Activated CD4-positive, alpha-beta T cell treated with anti-CD3 and anti-CD28 coated beads for 48 hours (primary cell): ENCODE results near the gene REPS2.
"Not testable (repeated sequence)": the region's sequence is repeated elsewhere in the genome, so short reads cannot be mapped to it uniquely, and the experiment has no call there.

Experiments used
- DNase-seq: peaks from one replicate; pipeline ENCODE4 v3.0.0-alpha.2; 2020

REPS2 gene

DNA sequence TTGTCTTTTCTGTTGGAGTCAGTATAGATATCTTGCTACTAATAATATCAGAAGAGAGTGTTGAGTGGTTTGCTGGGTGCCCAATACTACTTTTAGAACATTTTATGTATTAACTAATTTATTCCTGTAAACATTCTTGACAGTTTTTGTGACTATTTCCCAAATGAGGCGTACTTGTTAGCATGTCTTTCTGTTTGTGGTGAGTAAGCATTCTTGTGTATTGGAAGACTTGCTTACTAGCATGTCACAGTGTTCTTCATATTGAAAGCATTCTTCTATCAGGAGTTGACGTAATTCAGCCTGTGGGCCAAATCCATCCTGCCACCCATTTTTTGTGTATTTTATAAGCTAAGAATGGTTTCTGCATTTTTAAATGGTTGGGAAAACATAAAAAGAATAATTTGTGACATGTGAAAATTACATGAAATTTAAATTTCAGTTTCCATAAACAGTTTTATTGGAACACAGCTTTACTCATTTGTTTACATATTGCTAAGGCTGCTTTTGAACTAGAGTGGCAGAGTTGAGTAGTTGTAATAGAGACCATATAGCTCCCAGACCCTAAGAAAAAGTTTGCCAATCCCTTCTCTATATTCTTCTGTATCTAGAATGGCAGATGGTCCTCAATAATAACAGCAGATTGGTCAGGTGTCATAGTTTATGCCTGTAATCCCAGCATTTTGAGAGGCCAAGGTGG, 20.4 kb downstream of the REPS2 start:
- DNase-seq: no peak

DNA sequence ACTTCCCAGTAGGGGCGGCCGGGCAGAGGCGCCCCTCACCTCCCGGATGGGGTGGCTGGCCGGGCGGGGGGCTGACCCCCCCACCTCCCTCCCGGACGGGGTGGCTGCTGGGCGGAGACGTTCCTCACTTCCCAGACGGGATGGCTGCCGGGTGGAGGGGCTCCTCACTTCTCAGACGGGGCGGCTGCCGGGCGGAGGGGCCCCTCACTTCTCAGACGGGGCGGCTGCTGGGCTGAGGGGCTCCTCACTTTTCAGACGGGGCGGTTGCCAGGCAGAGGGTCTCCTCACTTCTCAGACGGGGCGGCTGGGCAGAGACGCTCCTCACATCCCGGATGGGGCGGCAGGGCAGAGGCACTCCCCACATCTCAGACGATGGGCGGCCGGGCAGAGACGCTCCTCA, 22.3 kb downstream of the REPS2 start:
- DNase-seq: not testable (repeated sequence)

DNA sequence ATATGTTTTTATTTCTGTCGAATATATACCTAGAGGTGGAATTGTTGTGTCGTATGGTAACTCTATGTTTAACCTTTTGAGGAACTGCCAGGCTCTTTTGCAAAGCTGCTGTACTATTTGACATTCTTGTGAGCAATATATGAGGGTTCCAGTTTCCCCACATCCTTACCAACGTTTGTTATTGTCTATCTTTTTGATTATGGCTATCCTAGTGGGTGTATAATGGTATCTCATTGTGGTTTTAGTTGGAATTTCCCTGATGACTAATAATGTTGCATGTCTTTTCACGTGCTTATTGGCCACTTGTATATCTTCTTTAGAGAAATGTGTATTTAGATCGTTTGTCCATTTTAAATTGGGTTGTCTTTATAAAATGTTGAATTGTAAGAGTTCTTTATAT, 24.5 kb downstream of the REPS2 start:
- DNase-seq: no peak

DNA sequence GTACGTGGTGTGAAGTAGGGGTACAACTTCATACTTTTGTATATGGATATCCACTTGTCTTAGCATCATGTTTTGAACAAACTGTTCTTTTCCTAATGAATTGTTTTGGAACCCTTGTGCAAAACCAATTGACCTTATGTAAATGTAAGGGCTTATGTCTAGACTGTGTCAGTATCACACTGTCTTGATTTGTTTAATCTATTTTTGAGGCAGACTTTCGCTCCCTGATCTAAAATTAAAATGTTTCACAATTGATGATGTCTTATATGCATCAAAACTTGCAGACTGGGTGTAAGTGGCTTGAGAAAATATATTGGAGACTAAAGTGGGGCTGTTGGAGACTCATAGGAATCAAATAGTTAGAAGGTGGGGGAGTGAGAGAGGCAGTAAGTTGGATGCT, 25.2 kb downstream of the REPS2 start:
- DNase-seq: no peak

DNA sequence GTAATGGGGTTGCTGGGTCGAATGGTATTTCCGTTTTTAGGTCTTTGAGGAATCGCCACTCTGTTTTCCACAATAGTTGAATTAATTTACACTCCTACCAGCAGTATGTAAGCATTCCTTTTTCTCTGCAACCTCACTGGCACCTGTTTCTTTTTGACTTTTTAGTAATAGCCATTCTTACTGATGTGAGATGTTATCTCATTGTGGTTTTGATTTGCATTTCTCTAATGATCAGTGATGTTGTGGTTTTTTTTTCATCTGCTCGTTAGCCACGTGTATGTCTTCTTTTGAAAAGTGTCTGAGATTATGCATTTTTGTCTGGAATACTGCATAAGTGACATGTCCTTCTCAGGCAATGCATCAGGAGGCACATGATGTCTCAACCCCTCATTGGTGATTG, 28.8 kb downstream of the REPS2 start:
- DNase-seq: no peak

DNA sequence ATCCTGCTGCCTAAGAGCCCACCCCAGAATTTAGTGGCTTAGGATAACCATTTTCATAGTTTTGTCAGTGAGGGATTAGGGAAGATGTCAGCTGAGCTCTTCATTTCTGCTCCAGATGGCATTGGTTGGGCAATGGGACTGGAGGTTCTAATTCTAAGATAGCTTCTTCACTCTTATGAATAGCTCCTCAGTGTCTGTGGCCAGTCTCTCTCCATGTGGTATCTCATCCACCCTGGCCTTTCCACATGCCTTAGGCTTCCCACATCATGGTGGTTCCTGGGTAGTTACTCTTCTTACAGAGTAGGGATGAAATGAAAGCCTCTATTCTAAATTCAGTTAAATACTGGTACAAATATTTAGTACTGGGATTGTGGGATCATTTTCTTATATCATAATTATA, 31.3 kb downstream of the REPS2 start:
- no peak for DNase-seq

DNA sequence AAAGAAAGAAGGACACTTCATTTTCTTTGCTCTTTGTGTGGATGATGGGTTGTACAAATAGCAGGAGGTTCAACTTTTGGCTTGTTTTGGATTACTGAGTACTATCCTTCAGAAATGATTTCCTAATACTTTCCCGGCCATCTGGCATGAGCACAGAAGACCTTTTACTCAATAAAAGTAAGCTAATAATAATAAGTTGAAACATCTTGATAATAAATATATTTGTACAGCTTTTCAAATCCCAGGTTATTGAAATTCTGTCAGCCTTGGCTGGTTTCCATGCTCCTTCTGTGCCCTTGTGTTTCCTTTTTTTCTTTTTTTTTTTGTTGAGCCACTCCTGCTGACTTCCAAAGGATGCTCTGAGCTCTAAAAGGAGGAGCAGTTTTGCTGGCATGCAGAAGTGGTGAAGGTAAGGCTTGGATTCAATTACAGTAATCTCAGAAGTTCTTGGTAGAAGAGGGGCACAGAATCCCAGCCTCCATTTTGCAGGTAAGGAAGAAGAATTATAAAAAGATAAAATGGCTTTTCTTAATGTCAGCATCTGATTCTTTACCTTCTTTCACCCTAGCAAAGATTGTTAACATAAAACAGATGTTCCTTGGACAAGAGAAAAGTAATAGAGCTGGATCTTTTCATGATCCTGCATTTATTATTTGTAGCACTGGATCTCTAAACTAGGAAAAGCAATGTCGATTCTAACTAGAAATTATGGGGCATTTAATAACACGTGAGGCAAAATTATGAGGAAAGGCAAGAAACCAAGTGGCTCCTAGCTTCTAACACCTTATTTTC, 31.9 kb downstream of the REPS2 start:
- no peak for DNase-seq

DNA sequence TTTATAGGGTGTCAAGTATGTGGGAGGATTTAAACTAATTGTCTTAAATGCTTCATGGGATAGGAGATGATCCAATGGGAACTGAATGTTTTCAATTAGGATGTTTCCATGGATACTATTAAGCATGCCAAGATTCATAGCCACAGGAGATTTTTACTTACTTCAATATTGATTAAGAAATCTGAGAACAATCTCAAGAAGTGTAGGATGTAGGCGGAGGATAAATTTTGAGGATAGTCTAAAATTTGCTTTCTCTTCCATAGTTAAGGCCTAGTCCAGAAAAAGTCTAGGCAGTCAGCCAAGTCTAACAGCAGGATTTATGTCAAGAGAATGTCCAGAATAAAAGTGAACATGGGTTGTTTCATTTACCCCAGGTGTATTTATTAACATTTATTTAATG, 32.8 kb downstream of the REPS2 start:
- DNase-seq: no peak

DNA sequence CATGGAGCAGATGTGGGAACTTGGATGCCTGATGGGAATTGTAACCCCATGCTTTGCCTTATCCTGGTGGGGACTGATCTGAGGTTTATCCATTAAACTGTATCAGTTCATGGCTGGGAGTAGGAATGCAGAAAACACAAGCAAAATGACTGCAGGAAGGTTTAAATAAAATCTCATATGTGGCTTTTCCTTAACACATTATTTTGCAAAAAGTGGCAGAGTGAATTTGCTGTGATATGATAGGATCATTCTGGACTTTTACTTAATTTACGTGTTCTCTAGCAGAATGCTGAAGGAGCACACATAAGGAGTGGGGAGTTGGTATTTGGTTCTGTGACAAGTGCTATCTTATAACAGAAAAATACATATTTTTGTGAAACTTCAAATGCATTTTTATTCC, 34.8 kb downstream of the REPS2 start:
- DNase-seq: no peak

DNA sequence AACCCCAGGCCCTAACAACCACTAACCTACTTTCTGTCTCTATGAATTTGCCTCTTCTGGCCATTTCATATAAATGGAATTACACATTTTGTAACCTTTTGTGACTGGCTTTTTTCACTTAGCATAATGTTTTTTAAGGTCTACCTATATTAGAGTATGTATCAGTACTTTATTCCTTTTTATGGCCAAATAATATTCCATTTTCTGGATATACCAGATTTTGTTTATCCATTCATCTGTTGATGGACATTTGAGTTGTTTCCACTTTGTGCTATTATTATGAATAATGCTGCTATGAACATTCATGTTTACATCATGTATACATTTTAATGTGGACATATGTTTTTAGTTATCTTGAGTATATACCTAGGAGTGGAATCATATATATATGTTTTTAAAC, 35.5 kb downstream of the REPS2 start:
- DNase-seq: no peak

DNA sequence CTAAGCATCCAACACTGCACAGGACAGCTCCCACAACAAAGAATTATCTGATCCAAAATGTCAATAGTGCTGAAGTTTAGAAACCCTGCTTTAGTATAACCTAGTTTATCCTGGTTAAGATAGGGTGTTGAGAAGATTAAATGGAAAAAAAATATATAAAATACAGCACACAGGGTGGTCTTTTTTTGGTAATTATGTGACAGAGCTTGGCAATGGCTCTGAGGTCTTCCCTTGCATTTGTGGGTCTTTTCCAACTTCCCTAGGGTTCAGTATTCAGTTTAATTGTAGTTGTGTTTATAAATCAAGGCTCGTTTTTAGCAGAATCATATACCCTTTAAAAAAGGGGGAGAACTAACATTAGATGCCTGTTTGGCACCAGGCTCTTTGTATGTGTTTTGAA, 36.6 kb downstream of the REPS2 start:
- DNase-seq: no peak

DNA sequence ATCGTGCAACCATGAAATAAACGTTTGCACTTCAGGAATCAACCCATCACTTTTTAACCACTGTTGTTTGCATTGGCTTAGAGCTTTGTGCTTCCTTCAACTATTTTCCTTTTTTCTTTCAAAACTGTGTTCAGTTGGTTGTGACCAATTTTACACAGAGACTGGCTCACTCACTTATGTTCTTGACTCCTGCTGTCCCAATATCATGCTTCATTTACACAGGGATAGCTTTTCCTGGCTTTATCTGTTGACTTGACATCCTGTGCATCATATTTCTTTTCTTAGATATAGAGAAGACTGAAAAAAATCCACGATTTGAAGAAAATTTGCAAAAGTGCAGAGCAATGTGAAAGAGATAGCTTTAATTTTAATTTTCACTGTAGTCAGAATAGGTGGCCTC, 38.8 kb downstream of the REPS2 start:
- DNase-seq: no peak

DNA sequence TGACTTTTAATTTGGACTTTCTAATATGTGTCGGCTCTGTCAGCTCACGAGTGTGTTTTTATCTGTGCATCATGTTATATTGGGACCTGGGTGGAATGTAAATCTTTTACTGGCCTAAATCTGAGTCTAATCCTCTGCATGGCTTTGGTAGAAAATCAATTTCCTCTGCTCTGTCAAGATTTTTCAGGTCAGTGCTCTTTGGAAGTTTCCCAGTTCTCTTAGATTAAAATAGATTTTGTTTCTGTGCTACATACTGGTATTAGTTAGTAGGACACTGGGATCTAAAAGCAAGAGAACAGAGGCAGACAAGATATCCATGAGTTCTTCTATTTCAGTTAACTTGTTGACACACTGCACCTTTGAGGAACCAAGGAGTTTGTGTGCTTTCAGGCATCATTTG, 39.7 kb downstream of the REPS2 start:
- DNase-seq: no peak

DNA sequence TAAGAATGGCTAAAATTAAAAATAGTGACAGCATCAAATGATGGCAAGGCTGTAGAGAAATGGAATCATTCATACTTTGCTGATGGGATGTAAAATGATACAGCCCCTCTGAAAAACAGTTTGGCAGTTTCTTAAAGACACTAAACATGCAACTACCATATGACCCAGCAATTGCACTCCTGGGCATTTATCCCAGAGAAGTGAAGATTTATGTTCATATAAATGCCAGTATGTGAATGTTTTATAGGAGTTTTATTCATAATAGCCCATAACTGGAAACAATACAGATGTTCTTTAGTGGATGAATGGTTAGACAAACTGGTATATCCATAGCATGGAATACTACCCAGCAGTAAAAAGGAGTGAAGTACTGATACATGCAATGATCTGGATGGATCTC, 43.3 kb downstream of the REPS2 start:
- no peak for DNase-seq

DNA sequence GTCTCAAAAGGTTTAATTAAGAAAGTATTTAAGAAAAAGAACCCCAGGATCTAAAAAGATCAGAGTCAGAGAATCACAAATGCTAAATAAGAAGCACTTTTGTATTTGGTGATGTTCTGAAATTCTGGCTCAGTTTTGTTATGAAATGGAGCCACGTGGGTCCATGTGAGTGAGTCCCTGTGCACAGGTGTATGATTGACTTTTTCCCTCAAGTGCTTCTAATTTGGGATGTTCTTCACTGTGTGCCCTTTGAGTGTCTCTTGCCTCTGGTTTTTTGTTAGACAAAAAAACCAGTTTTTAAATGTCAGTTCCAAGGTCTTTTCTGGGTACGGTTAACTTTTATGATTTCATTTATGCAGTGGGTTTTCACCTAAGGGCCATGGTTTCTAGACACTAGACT, 44.4 kb downstream of the REPS2 start:
- DNase-seq: no peak

DNA sequence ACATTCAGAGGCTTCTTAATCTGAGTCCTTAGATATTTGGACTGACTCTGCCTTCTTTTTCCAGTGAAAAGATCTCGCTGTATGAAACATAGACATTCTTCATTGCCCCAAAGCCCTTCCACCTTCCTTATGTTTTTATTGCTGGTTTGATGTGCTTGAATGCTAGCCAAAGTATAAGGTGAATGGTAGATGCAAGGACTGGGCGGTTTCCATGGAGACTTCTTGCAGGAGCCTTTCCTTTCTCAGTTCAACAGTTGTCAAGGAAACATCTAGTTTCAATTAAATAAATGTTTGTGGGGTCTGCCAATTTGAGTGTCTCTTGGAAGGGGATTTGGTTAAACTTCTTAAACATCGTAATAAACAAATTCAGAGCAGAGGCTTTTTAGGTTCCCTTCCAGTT, 46.0 kb downstream of the REPS2 start:
- no peak for DNase-seq

DNA sequence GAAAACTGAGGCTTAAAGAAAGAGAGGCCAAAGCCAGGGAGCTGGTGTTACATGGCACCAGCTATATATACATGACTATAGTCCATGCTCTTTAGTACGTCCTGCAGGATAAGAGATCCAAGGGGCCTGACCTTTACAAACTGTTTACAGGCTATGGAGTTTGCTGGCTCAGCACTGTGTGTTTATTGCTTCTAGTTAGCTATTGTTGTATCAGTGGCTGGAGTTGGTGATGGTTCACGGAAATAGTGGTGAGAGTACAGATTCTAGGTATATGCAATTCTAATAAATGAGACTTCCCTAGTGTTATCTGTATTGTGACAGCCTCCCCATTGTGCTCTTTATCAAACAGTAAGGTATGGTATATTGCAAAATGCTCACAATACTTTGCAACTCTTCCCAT, 46.5 kb downstream of the REPS2 start:
- DNase-seq: no peak

DNA sequence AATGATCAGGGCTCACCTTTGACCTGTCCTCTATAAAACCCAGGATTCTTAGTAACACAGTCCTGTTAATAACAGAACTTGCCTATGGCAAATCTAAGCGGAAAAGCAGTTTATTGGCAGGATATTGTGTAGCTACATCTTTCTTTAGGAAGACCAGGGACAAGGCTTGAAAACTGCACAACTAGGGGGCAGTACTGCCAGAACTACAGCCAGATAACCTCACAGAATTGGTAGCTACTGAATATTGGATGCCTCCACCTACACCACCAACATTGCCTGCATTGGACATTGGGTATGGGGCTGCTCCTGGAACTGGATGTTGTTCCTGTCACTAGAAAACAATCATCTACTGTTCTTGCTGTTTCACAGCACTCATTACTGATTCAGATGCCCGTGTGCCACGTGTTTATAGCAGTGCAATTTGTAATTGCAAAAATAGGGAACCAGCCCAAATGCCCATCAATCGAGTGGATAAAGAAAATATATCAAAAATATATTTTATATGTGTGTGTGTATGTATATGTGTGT, 47.4 kb downstream of the REPS2 start:
- DNase-seq: no peak

DNA sequence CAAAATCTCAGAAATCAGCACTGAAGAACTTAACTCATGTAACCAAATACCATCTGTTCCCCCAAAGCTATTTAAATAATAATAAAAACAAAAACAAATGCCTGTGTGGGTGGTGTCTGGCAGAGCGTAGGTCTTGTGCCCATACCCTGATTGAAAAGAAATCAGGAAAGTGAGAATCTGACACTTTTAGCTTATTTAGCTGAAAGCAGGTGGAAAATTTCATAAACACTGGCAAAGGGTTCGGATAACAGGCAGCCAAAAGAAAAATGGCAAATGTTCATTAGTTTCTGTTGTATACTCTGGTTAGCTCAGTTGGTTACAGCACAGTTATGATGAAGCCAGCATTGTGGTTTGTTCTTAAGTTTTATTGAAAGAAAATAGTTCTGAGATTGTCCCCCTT, 48.3 kb downstream of the REPS2 start:
- DNase-seq: no peak

DNA sequence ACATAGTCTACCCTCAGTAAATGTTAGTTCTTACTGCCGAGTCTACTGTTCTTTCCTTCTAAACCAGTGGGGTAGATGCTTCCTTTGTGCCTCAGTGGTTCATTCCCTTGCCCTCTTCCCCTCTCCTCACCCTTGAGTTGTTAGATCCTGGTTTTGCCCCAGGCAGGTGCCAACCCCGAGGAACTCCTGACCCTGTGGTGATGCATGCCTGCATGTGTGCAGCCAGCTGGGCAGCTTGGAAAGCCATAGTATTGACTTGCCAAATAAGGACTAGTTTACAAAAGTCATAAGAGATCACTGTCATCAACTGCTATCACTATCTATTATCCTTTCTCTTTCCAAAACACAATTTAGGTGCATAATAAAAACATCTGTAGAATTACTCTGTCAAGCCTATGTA, 50.9 kb downstream of the REPS2 start:
- no peak for DNase-seq

DNA sequence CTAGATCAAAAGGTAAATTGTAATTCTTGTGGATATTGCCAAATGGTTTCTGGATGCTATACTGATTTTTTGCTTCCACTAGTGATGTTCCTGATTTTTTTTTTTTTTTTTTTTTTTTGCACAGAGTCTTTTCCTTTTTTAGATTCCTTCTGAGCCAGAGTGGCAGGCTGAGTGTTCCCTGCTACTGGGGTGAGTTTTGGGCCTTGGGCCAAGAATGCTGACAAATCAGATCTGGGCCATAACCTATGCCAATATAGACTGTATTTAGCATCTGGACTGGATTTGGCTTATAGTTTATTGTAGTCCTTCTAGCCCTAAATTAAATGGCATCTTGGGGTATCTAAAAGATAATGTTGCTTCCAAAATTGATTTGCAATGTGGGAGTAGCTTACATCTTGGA, 52.8 kb downstream of the REPS2 start:
- no peak for DNase-seq

DNA sequence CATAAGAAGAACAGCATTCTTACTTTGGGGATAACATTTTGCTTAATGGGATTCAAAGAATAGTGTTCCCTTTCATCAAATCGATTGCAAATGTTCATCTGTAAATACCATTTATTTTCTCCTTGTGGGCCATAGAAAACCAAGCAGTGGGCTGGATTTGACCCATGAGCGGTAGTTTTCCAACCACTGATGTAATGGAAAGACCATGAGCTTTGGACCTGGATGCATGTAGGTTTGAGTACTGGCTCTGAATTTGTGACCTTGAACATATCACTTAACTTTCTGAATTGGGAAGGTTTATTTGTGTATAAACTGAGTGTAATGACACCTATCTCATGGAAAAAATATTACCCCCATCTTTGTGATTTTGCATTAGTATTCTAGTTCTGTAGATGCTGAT, 54.3 kb downstream of the REPS2 start:
- no peak for DNase-seq

DNA sequence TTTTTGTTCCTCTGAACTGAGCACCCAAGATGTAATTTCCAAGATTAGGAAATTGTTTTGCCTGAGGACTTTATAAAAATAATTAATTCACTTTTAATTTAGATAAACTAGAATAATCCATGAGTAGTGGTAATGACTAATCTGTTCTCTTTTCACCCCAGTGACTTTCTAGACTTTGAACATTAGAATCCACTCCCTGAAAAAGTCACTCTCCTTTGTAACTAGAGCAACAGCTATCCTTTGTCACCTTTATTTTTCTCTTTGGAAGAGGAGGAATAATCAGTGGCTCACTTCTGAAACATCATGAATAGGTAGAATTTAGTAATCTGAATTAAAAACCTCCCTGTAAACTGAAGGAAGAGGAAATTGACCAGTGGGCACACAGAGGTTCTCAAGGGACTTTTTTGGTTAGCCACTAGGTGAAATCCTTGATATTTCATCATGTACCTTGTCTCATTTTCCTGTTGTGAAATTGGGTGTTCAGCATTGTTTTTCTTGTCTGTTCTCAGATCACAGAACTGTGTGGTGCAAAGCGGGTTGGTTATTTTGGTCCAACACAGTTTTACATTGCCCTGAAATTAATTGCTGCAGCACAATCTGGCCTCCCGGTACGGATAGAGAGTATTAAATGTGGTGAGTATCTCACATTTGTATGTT, 59.4 kb downstream of the REPS2 start:
- DNase-seq: no peak

DNA sequence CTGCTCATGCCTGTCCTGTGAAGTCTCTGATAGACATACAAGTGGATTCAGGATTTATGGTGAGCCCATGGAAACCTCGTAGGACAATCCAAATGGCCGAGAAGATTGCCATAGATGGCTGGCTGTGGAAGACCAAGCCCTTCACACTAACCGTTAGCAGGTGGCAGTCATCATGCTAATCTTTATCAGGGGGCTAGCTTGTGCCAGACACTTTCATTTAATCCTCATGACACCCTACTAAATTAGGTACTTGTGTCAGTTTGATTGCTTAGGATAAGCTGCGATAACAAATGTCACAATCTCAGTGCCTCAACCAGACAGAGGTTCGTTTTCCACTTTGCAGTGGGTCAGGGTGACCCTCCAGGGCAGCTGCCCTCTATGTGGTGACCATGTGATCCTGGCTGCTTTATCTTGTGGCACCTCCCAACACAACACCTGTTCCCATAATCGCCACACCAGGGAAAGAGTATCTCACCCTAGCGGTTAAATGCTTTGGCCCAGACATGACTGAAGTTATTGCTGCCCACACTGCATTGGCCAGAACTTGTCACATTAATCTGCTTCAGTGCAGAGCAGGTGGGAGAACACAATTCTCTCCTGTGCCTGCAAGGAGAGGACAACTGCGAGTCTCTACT, 60.8 kb downstream of the REPS2 start:
- DNase-seq: no peak
